Mesodermal cell (in vitro differentiated cells): Measurements from ENCODE around the gene TMEM44.

Source experiments
- H3K27ac ChIP-seq: 2 replicates; pipeline ENCODE4 v1.7.0; 2013; ENCODE audit warnings: mild to moderate bottlenecking, low read depth, low read length, moderate library complexity; ENCODE audit not compliant: severe bottlenecking
- H3K36me3 ChIP-seq: 2 replicates; pipeline ENCODE4 v1.7.1; 2013; ENCODE audit warnings: mild to moderate bottlenecking, low read length, moderate library complexity; ENCODE audit not compliant: control insufficient read depth, insufficient read depth
- H3K4me1 ChIP-seq: one replicate; pipeline ENCODE4 v1.7.1; 2013; ENCODE audit warnings: mild to moderate bottlenecking, low read length; ENCODE audit not compliant: insufficient read depth, control insufficient read depth, poor library complexity, severe bottlenecking
- H3K4me3 ChIP-seq: 2 replicates; pipeline ENCODE4 v1.7.0; 2013; ENCODE audit warnings: low read length, control low read depth, mild to moderate bottlenecking; ENCODE audit not compliant: insufficient read depth, poor library complexity, severe bottlenecking; ENCODE audit errors: extremely low read depth
- H3K9me3 ChIP-seq: 2 replicates; pipeline ENCODE4 v1.7.1; 2013; ENCODE audit warnings: mild to moderate bottlenecking, low read length, moderate library complexity; ENCODE audit not compliant: control insufficient read depth
- WGBS, 2 experiments: methylation state at CpG; one replicate each; pipeline ENCODE4 v1.1.5; 2013; ENCODE audit warnings: missing lambda C conversion rate in 2 of 2; ENCODE audit not compliant: insufficient coverage in 2 of 2; 5-methylcytosine and 5-hydroxymethylcytosine counted together

Gene TMEM44

DNA sequence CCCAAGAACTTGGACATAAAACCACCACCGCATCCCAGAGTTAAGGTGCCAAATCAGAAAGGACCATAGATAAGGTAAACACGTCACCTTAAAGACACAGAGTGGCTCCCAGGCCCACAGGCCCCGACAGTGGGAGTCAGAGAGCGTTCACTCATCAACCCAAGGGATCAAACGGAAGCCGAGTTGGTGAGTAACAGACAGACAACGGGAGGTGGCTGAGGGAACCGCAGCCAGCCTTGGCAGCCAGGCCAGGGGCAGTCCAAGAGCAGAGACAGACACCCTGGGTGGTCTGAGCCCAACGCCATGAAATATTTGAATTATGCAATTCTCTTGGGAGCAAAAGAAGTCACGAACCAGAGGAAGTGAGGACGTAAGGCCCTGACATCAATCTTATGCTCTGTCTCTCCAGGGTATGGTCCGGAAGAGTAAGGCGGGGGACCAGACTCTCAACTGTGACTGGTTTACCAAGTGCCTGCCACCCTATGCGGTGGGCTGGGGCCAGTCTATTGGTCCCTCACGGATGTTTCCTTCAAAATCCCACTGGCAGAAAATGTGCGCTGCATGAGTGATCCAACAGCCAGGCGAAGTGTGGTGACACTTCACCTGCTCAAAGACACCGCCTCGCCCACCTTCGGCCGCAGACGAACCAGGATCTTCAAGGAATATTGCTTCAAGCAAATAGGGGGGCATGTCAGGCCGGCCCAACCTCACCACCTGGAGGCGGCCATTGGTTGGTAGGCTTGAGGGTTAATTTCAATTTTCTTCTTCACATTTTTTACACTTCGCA, 34.3 kb downstream of the TMEM44 start:
- no peaks in the 10 kb centered on the region for H3K4me1 ChIP-seq
- no peak overlapping the region for H3K27ac ChIP-seq
- 88 to 90% methylated on average over 16 to 22 of the region's 25 CpGs for WGBS, 2 experiments
- H3K36me3 ChIP-seq = peaks cover 17% of the 10 kb centered on the region
- H3K4me3 ChIP-seq = no peak overlapping the region
- H3K9me3 ChIP-seq = no peaks in the 10 kb centered on the region

DNA sequence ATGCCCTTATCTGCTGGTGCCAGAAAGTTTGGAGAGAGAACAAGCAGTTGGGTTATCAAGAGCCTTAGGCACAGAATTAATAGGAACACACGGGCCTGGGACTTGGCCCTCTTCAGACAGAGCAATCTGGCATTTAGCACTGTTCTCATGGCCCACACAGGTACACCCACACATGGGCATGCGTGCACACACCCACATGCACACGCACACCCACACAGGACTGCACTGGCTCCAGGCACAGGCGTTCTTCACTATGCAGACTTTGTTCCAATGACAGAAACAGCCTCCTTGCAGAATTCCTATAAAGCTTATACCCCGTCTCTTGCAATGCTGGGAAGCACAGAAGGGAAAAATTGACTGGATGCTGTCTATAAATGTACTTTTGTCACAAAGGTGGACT, 36.3 kb downstream of the TMEM44 start:
- Histone ChIP-seq H3K9me3 (no peaks in the 10 kb centered on the region), H3K27ac (no peak overlapping the region), H3K36me3 (peaks cover 11% of the 10 kb centered on the region), H3K4me1 (peaks cover 5% of the 10 kb centered on the region), H3K4me3 (no peak overlapping the region)
- WGBS, 2 experiments = 92 to 97% methylated on average over 5 of the region's 5 CpGs

DNA sequence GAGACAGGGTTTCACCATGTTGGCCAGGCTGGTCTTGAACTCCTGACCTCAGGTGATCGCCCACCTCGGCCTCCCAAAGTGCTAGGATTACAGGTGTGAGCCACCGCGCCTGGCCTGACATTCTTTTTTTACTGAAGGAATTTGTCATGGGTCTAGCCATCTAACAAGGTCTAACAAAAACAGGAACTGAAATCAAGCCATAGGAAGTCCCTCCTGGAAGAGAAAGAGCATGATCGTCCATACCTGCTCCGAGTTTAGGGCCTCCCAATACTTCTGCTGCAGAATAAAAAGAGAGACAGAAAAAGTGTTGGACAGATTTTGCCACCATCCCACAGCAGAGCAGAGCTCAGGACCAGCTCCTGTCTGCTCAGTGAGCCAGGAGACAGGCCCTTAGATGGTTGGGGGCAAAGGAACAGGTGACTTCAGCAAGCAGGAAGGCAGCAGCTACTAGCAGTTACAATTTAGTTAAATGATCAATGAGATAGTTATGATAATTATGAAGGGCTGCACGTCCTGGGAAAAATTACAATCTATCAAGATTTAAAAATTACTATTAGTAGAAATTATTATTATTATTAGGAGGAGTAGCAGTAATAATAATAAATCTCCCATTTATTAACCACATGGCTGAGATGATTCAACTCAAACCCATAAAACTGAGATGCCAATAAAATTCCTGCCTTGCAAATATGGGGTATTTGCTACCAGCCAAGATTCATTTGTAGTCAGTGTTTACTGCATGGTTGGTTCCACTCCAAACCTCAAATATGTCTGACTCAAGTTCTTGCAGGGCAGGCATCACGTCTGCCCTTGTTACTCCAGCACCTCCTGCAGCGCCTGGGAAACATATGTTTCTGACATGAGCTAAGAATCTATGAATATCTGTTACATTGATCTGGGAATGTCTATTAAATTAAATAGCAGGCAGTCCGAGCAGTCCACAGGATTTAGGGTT, 40.1 kb downstream of the TMEM44 start:
- H3K4me1 ChIP-seq = peaks cover 18% of the 10 kb centered on the region
- H3K36me3 ChIP-seq = peaks cover 13% of the 10 kb centered on the region
- no peak overlapping the region for H3K4me3 ChIP-seq
- WGBS, 2 experiments = 93 to 95% methylated on average over 6 to 8 of the region's 10 CpGs
- H3K27ac ChIP-seq = no peak overlapping the region
- H3K9me3 ChIP-seq = no peaks in the 10 kb centered on the region

DNA sequence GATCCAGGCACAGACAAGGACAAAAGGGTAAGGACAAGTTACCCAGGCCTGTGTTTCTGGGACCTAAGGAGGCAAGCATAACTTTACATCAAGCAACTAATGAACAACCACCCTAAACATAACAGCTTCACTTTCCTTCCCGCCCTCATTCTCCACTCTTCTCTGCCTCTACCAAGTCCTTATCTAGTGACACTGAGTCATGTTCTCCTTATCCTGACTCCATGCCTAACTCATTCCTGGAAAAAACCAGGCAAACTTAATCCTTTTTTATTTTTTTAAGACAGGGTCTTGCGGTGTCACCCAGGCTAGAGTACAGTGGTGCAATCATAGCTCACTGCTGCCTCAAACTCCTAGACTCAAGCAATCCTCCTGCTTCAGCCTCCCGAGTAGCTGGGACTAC, 44.5 kb downstream of the TMEM44 start:
- WGBS, 2 experiments = 83 to 85% methylated on average over 2 to 3 of the region's 3 CpGs
- peaks cover 21% of the 10 kb centered on the region for H3K4me1 ChIP-seq
- H3K27ac ChIP-seq = peak overlapping the region; percentile 33
- no peaks in the 10 kb centered on the region for H3K9me3 ChIP-seq
- peaks cover 26% of the 10 kb centered on the region for H3K36me3 ChIP-seq
- H3K4me3 ChIP-seq = no peak overlapping the region

DNA sequence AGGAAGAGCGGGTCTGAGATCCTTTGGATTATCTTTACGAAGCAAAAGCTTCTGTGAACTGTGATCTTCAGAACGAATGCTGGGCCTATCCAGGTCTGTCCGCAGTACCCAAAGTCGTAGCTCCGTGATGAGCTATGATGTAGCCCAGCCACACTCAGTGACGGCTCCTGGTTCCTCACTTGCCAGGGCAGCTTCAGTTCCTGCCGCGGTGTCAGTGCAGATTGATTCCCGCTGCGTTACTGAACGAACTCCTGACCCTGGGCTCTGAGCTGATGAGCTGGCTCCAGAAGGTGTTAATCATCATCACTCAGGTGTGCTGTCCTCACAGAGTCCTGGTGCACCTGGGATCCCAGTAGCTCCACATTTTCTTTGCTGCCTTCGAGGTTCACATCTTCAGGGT, 45.0 kb downstream of the TMEM44 start:
- H3K9me3 ChIP-seq = no peaks in the 10 kb centered on the region
- peak overlapping the region; percentile 33 for H3K27ac ChIP-seq
- WGBS, 2 experiments = 91 to 98% methylated on average over 13 of the region's 13 CpGs
- peaks cover 26% of the 10 kb centered on the region for H3K36me3 ChIP-seq
- peaks cover 18% of the 10 kb centered on the region for H3K4me1 ChIP-seq
- H3K4me3 ChIP-seq = no peak overlapping the region

DNA sequence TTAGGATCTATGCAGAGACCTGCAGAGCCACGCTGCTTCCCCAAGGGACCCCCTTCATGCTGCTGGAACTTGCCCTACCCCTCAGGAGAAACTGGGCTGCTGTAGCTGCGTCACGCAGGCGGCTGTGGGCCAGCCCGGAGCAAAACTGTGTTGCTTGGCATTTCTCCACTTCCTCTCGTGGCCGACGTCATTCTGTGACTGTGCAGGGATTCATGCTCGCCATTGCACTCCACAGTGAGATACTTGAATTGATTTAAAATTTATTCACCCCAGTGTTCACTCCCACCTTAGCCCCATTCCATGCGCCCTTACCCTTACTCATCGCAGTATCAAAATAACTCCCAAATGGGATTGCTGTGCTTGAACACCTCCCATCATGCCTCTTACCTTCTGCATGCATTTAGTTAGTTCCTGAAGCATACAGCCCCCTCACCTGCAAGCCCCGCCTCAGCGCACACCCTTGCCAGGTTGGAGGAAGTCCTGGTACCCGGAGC, 45.7 kb downstream of the TMEM44 start:
- Histone ChIP-seq H3K4me3 (no peak overlapping the region), H3K36me3 (peaks cover 26% of the 10 kb centered on the region), H3K9me3 (no peaks in the 10 kb centered on the region), H3K27ac (no peak overlapping the region), H3K4me1 (peaks cover 16% of the 10 kb centered on the region)
- WGBS, 2 experiments = 93 to 95% methylated on average over 14 of the region's 14 CpGs

DNA sequence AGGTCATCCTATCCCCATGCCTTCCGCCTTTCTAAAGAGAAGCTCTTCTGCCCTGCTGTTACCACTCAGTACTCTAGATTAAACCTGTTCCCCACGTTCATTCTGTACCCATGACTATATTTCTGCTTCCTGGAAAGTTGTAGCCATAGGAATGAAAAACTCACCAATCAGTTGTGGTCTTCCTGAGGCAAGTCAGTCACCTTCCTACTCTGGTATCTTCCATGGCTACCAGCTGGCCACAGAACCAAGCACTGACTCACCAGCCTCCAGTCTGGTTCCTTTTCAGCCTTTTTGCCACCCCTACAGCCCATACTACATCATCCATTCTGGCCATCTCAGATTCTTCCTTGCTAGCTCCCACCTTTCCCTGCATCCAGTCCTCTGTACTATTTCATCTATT, 46.4 kb downstream of the TMEM44 start:
- Histone ChIP-seq H3K4me3 (no peak overlapping the region), H3K9me3 (no peaks in the 10 kb centered on the region), H3K27ac (no peak overlapping the region), H3K4me1 (peaks cover 16% of the 10 kb centered on the region), H3K36me3 (peaks cover 23% of the 10 kb centered on the region)
- WGBS, 2 experiments = 86 to 92% methylated on average over 2 of the region's 2 CpGs

DNA sequence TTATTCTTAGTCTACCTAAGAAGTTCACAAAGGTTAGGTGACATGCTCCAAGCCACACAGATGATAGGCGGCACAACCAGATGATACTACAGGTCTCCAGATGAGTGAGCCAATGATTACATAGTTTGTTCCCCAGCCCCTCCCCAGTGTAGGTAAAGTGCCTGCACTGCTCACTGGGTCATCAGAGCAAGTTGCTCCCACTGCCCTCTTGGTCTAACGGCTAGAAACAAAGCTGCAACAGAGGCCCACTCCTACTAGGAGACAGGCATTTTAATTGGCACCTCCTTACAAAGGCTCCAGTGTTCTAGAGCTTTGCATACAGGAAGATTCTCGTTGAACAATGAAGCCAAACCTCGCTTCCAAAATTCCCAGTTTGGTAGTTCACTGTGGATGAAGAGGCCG, 47.3 kb downstream of the TMEM44 start:
- WGBS, 2 experiments = 95 to 100% methylated on average over 3 to 5 of the region's 5 CpGs
- Histone ChIP-seq H3K27ac (peak overlapping the region; percentile 16), H3K36me3 (peaks cover 23% of the 10 kb centered on the region), H3K9me3 (no peaks in the 10 kb centered on the region), H3K4me1 (peaks cover 16% of the 10 kb centered on the region), H3K4me3 (no peak overlapping the region)

DNA sequence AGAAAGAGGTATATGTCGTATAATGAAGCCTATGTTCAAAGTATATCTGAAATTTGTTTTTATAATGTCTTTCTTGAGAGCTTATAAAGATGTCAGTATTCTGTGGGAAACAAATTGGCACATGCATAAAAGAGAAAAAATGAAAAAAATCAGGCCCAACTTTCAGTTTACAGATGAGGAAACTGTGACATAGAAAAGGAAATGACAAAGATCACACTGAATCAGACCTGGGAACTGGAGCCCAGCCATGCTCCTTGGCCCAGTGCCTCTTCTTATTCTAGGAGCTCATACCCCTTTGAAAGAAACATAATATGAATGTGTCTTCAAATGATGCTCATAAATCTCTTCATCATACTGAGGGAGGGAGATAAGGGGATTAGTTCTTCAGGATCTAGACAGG, 48.4 kb downstream of the TMEM44 start:
- WGBS, 2 experiments = 100% methylated on average over 1 of the region's 1 CpG; no CpG with 5 or more reads in 1 of the 2 experiments
- peak overlapping the region; percentile 73 for H3K4me3 ChIP-seq

DNA sequence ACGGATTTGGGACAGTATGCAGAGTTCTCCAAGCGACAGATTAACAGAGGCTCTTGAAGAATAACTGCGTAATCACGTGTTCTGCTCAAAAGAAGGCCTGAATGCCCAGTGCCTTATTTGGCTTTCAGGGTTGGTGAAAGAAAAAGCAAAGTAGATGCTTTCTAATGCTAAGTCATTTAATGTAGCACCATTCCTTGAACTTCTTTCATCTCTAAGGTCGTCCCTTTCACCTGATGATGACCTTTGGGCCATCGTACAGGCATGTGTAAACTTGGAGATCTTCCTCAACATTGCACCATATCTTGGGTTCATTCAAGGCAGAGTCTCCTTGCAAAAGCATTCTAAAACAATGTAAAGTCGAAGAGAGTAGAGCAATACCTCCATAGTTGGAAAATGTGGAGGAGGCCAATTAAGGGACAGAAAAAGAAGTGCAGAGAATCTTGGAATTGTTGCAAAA, 48.9 kb downstream of the TMEM44 start:
- Histone ChIP-seq H3K9me3 (no peaks in the 10 kb centered on the region), H3K4me1 (peaks cover 15% of the 10 kb centered on the region), H3K36me3 (peaks cover 16% of the 10 kb centered on the region), H3K4me3 (peak overlapping the region; percentile 73), H3K27ac (peak overlapping the region; percentile 95)
- WGBS, 2 experiments = 23 to 29% methylated on average over 6 of the region's 7 CpGs

More for the DNA sequence above, 48.4 kb downstream of the TMEM44 start:
- Histone ChIP-seq H3K36me3 (peaks cover 21% of the 10 kb centered on the region), H3K9me3 (no peaks in the 10 kb centered on the region), H3K27ac (no peak overlapping the region), H3K4me1 (peaks cover 16% of the 10 kb centered on the region)
